ENCODE data around the gene PRR23C. TPM values are rescaled to one million over a fixed set of nuclear protein-coding genes. Genes with fewer than 3 reads are reported as not detected.

Gene PRR23C
- total RNA-seq, 3 donors from 2014 or later (not counting 1 experiment from before 2014, with no cell fraction given): not detected

- Histone ChIP-seq H3K27me3 (ENCODE audit: control insufficient read depth, insufficient read depth, low read length) (no peaks in the 10 kb centered on the region), H3K9me3 (ENCODE audit: control insufficient read depth, insufficient read depth, low read length) (peaks cover 6% of the 10 kb centered on the region), H3K4me3 (ENCODE audit: low read length) (no peak overlapping the region), H3K4me1 (ENCODE audit: control insufficient read depth, insufficient read depth, low read length) (no peaks in the 10 kb centered on the region), H3K27ac (ENCODE audit: low read length) (no peak overlapping the region), H3K36me3 (ENCODE audit: control insufficient read depth, insufficient read depth, low read length) (no peaks in the 10 kb centered on the region)
- H3K9me3 Mint-ChIP-seq: peaks cover 12 to 13% of the 10 kb centered on the region in 2 donors
- no peaks in the 10 kb centered on the region for H3K27me3 Mint-ChIP-seq (ENCODE audit: low read depth in 2 of 2)
- H3K36me3 Mint-ChIP-seq: peaks cover 11% of the 10 kb centered on the region
- no peak overlapping the region for H3K27ac Mint-ChIP-seq
- 61% methylated on average over 2 of the region's 2 CpGs for WGBS (ENCODE audit: insufficient coverage)
- no peak for TF ChIP-seq CTCF (IDR thresholded peaks at IDR 0.05)
- ATAC-seq (no peak), DNase-seq (no peak)
- no peak overlapping the region for H3K4me3 Mint-ChIP-seq
- no peaks in the 10 kb centered on the region for H3K4me1 Mint-ChIP-seq
- intact Hi-C loops (cut with micrococcal nuclease): no loop called here
These were observed 8.3 kb upstream of the PRR23C start for GRCh38 chr3:139052802-139053600.

DNA sequence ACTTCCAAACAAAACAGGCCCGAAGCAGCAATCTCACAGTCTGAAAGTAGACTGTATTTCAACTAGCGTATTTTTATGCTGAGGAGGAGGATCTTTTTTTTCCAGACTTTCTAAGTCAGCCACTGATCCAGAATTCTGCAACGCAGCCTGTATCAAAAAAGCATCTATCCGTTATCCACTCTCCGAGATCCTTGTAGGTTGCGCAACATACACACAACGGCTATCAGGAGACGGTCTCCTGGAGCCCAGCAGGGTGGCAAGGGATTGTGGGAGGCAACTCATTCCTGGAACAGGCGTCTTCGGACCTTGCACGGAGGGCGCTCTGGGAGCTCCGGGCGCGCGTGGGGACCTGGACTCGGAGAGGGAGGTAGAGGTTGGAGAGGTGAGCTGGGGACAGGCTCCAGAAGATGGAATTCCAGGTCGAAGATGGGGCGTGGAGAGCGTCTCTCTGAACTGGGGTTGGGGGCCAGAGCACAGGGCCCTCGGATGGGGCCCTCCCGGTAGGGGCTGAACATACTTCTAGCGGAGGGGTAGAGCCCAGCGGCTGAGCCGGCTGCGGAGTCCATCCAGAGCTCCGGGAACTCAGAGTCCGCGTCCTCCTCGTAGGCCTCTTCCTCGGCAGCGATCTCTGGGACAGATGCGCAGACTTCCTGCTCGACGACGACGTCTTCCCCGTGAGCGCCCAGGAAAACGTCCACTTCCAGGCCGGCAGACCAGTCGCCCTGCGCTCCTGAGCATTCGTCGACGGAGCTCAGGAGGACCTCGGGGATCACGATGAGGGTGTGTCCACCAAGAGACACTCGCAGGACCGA lies 932 bp downstream of the PRR23C start:
- 75% methylated on average over 50 of the region's 50 CpGs for WGBS (ENCODE audit: insufficient coverage)
- H3K36me3 ChIP-seq (ENCODE audit: control insufficient read depth, insufficient read depth, low read length): no peaks in the 10 kb centered on the region
- ATAC-seq: no peak
- no peaks in the 10 kb centered on the region for H3K27me3 ChIP-seq (ENCODE audit: control insufficient read depth, insufficient read depth, low read length)
- Mint-ChIP-seq H3K27me3 (ENCODE audit: low read depth in 2 of 2) (peaks cover 3 to 11% of the 10 kb centered on the region in 2 donors), H3K27ac (no peak overlapping the region), H3K36me3 (no peaks in the 10 kb centered on the region), H3K4me3 (no peak overlapping the region), H3K4me1 (no peaks in the 10 kb centered on the region), H3K9me3 (peaks cover 0 to 3% of the 10 kb centered on the region in 2 donors)
- H3K4me1 ChIP-seq (ENCODE audit: control insufficient read depth, insufficient read depth, low read length): no peaks in the 10 kb centered on the region
- DNase-seq: no peak
- TF ChIP-seq CTCF (IDR thresholded peaks at IDR 0.05): no peak
- no peak overlapping the region for H3K27ac ChIP-seq (ENCODE audit: low read length)
- H3K4me3 ChIP-seq (ENCODE audit: low read length): no peak overlapping the region
- peaks cover 10% of the 10 kb centered on the region for H3K9me3 ChIP-seq (ENCODE audit: control insufficient read depth, insufficient read depth, low read length)
- intact Hi-C loops (cut with micrococcal nuclease): no loop called here

GRCh38 chr3:139037478-139037877 lies 7.2 kb downstream of the PRR23C start:
- Histone ChIP-seq H3K27me3 (ENCODE audit: control insufficient read depth, insufficient read depth, low read length) (no peaks in the 10 kb centered on the region), H3K4me1 (ENCODE audit: control insufficient read depth, insufficient read depth, low read length) (no peaks in the 10 kb centered on the region), H3K4me3 (ENCODE audit: low read length) (no peak overlapping the region), H3K27ac (ENCODE audit: low read length) (no peak overlapping the region), H3K36me3 (ENCODE audit: control insufficient read depth, insufficient read depth, low read length) (no peaks in the 10 kb centered on the region), H3K9me3 (ENCODE audit: control insufficient read depth, insufficient read depth, low read length) (no peaks in the 10 kb centered on the region)
- no peaks in the 10 kb centered on the region for H3K4me1 Mint-ChIP-seq
- no peak overlapping the region for H3K27ac Mint-ChIP-seq
- 84% methylated on average over 6 of the region's 6 CpGs for WGBS (ENCODE audit: insufficient coverage)
- DNase-seq: no peak
- intact Hi-C loops (cut with micrococcal nuclease): no loop called here
- no peak for TF ChIP-seq CTCF (IDR thresholded peaks at IDR 0.05)
- peaks cover 3 to 5% of the 10 kb centered on the region in 2 donors for H3K9me3 Mint-ChIP-seq
- H3K36me3 Mint-ChIP-seq: no peaks in the 10 kb centered on the region
- ATAC-seq: no peak
- H3K27me3 Mint-ChIP-seq (ENCODE audit: low read depth in 2 of 2): peaks cover 0 to 21% of the 10 kb centered on the region in 2 donors
- H3K4me3 Mint-ChIP-seq: no peak overlapping the region
